RWPE2 (cell line): ENCODE measurements around the gene TGM6.

Experiments
- ATAC-seq: fragments of 200-7000 bp; cut with Tn5 transposase; 3 replicates; pipeline ENCODE4 v1.9.1; 2021; ENCODE audit warnings: low read depth
- DNase-seq: peaks from one replicate; pipeline ENCODE4 v3.0.0-alpha.2; 2020; ENCODE audit warnings: low spot score
- H3K27ac ChIP-seq: fragments of 450-650 bp; 2 replicates; pipeline ENCODE4 v1.5.1; 2017; ENCODE audit warnings: mild to moderate bottlenecking; ENCODE audit not compliant: poor library complexity, severe bottlenecking
- H3K27me3 ChIP-seq: fragments of 250-450 bp; sonication (Bioruptor Pico); 2 replicates; pipeline ENCODE4 v1.5.1; 2021; ENCODE audit warnings: mild to moderate bottlenecking, moderate library complexity; ENCODE audit not compliant: insufficient read depth, poor library complexity, severe bottlenecking
- H3K36me3 ChIP-seq: fragments of 250-450 bp; sonication (Bioruptor Pico); 2 replicates; pipeline ENCODE4 v1.5.1; 2020; ENCODE audit warnings: low read depth, mild to moderate bottlenecking, moderate library complexity
- H3K4me1 ChIP-seq: fragments of 250-450 bp; sonication (Bioruptor Pico); 2 replicates; pipeline ENCODE4 v1.5.1; 2021; ENCODE audit warnings: mild to moderate bottlenecking, moderate library complexity; ENCODE audit not compliant: insufficient read depth, poor library complexity, severe bottlenecking
- H3K4me3 ChIP-seq: fragments of 250-450 bp; sonication (Bioruptor Pico); 2 replicates; pipeline ENCODE4 v1.5.1; 2021; ENCODE audit warnings: mild to moderate bottlenecking, moderate library complexity; ENCODE audit not compliant: severe bottlenecking
- H3K9me3 ChIP-seq: fragments of 250-450 bp; sonication (Bioruptor Pico); 2 replicates; pipeline ENCODE4 v1.5.1; 2021; ENCODE audit warnings: mild to moderate bottlenecking, moderate library complexity; ENCODE audit not compliant: severe bottlenecking
- CTCF ChIP-seq: fragments of 450-650 bp; IDR thresholded peaks from one replicate; pipeline ENCODE4 v1.5.1; 2017; ENCODE audit warnings: mild to moderate bottlenecking, moderate library complexity; ENCODE audit not compliant: poor library complexity, severe bottlenecking

Gene TGM6

DNA sequence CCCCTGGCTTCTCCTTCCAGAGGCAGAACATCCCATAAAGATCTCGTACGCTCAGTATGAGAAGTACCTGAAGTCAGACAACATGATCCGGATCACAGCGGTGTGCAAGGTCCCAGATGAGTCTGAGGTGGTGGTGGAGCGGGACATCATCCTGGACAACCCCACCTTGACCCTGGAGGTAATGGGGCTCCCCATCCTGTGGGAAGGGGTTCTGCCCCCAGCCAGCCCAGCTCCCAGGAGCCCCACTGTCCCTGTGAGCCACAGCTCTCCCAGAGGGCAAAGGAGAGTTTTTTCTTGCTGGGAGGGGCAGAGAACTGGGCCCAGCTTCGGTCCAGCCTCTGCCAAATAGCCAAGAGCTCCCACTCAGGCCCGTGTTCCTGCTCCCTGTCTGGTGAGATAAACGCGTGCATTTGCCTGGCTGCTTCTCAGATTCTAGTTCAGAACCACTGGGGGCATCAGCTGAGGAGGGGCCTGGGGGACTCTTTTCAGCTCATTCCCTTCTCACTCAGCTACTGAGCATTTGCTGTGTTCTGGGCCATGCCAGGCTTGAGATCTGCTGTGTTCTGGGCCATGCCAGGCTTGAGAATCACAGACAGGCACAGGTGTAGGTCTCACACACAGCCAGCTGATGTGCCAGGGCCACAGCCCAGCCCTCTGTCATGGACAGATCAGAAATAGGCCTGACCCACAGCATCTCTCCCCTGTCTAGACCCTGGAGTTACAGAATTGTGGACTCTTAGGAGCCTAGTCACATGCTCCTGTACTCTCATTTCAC is 45.4 kb upstream of the TGM6 start:
- no peaks in the 10 kb centered on the region for H3K9me3 ChIP-seq
- H3K27ac ChIP-seq = no peak overlapping the region
- DNase-seq (no peak), ATAC-seq (no peak)
- H3K4me1 ChIP-seq = no peaks in the 10 kb centered on the region
- no peak for TF ChIP-seq CTCF
- H3K27me3 ChIP-seq = peaks cover 18% of the 10 kb centered on the region
- H3K36me3 ChIP-seq = no peaks in the 10 kb centered on the region
- H3K4me3 ChIP-seq = no peak overlapping the region

- Histone ChIP-seq H3K4me3 (no peak overlapping the region), H3K36me3 (no peaks in the 10 kb centered on the region), H3K4me1 (no peaks in the 10 kb centered on the region), H3K27ac (no peak overlapping the region), H3K9me3 (no peaks in the 10 kb centered on the region), H3K27me3 (peaks cover 17% of the 10 kb centered on the region)
- TF ChIP-seq CTCF = no peak
- DNase-seq = no peak
- no peak for ATAC-seq
These were observed 44.2 kb upstream of the TGM6 start for GRCh38 chr20:2336471-2336870.

GRCh38 chr20:2337142-2337541 is 43.6 kb upstream of the TGM6 start:
- Histone ChIP-seq H3K4me1 (no peaks in the 10 kb centered on the region), H3K36me3 (no peaks in the 10 kb centered on the region), H3K27ac (no peak overlapping the region), H3K4me3 (no peak overlapping the region), H3K27me3 (peaks cover 15% of the 10 kb centered on the region), H3K9me3 (no peaks in the 10 kb centered on the region)
- DNase-seq (no peak), ATAC-seq (no peak)
- no peak for TF ChIP-seq CTCF

DNA sequence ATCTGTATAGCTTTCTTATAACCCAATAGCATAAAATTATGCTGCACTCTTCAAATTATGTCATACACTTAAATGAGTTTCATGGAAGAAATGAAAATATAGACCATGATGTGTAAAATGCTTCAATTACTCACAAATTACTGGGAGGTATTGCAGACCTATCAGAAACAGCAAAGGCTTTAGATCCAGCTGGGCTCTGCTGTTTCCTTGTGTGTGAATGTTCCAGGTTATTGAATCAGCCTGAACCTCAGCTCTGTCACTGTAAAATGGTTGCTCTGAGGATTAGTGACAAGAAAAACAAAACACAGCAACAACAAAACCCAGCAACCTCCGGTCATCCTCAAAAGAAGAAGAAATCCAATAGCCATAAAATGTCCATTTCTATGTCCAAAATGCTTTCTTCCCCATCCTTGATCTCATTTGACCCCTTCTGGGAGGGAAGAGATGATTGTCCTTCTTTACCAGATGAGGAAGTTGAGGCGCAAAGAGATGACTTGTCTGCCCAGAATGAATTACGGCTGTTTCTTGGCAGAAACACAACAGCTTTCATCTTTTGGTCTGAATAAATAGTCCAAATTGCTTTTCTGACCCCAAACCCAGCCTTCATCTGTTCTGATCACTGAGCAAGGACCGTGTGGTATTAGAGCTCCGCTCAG is 42.2 kb upstream of the TGM6 start:
- Histone ChIP-seq H3K27me3 (peaks cover 12% of the 10 kb centered on the region), H3K9me3 (no peaks in the 10 kb centered on the region), H3K4me1 (no peaks in the 10 kb centered on the region), H3K4me3 (no peak overlapping the region), H3K36me3 (no peaks in the 10 kb centered on the region), H3K27ac (no peak overlapping the region)
- no peak for DNase-seq
- no peak for ATAC-seq
- TF ChIP-seq CTCF = no peak

GRCh38 chr20:2340136-2340535 is 40.6 kb upstream of the TGM6 start:
- no peaks in the 10 kb centered on the region for H3K4me1 ChIP-seq
- no peaks in the 10 kb centered on the region for H3K36me3 ChIP-seq
- TF ChIP-seq CTCF = no peak
- ATAC-seq (no peak), DNase-seq (no peak)
- H3K9me3 ChIP-seq = no peaks in the 10 kb centered on the region
- no peak overlapping the region for H3K27ac ChIP-seq
- peaks cover 8% of the 10 kb centered on the region for H3K27me3 ChIP-seq
- H3K4me3 ChIP-seq = no peak overlapping the region
